Measurements from ENCODE around the gene TSPAN16. TPM values are rescaled to one million over a fixed set of nuclear protein-coding genes. Genes with fewer than 3 reads are reported as not detected.

The TSPAN16 gene, protein sequence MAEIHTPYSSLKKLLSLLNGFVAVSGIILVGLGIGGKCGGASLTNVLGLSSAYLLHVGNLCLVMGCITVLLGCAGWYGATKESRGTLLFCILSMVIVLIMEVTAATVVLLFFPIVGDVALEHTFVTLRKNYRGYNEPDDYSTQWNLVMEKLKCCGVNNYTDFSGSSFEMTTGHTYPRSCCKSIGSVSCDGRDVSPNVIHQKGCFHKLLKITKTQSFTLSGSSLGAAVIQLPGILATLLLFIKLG
- not detected in 2 replicates for total RNA-seq

DNA sequence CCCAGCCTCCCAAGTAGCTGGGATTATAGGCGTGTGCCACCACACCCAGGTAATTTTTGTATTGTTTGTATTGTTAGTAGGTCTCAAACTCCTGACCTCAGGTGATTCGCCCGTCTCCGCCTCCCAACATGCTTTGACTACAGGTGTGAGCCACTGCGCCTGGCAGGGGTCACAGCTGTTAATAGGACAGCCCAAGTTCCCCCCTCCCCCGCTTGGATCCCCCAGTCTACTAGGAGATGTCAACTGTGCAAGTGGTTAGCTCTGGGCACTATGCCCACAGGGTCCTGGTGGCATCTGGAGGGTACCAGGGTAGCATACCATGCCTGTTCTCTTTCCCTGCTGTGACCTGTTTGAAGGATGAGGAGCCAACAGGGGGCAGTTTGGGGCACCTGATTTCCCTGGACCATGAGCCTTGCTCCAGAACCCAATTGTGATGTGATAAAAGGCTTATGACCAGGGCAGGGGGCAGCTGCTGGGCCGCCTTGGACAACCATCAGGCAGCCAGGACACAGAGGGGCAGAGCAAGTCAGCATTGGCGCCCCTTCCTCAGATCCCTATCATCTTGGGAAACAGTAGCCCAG, at the start of gene TSPAN16:
TSS of gene TSPAN16 (plus strand) at position 496 of the 581 bp plus-strand sequence. CDS start 138 bp downstream, outside the sequence.

DNA sequence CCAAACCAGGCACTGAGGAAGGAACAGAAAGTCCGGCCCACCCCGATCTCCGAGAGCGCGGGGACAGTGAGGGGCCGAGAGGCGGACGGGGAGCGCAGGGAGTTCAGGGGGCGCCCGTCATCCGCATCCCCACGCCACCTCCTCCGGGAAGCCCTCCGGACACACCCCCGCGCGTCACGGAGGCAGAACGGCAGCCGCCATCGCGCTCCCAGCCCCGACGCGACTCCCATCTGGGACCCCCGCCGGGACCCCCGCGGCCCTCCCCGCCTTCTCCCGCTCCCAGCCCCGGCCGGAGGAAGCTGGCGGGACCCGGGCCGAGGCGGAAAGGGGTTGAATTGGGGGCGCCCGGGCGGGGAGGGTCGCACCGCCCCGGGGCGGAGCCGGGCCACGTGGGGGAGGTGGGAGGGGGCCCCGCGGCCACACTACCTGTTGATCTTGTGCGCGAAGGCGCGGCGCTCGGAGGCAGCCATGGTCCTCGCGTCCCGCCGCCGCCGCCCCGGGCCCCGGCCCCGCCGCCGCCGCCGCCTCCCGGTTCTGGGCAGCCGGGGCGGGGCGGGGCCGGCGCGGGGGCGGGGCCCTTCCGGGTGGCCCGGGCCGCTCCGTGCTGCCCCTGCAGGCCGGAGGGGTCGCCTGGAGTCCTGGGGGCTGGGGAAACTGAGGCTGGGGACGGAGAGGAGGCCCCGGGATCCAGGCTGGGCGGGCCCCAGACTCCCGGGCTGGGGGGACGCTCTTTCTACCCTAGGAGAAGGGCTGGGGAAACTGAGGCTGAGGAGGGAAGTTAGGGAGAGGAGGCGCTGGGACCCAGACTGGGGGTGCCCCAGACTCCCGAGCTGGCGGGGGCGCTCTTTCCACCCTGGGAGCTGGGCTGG, 33.8 kb upstream of the TSPAN16 start, which contains the start of gene DOCK6:
TSS of gene DOCK6 (minus strand) at position 554 of the 869 bp plus-strand sequence. CDS start at position 470, 84 bp downstream.

DNA sequence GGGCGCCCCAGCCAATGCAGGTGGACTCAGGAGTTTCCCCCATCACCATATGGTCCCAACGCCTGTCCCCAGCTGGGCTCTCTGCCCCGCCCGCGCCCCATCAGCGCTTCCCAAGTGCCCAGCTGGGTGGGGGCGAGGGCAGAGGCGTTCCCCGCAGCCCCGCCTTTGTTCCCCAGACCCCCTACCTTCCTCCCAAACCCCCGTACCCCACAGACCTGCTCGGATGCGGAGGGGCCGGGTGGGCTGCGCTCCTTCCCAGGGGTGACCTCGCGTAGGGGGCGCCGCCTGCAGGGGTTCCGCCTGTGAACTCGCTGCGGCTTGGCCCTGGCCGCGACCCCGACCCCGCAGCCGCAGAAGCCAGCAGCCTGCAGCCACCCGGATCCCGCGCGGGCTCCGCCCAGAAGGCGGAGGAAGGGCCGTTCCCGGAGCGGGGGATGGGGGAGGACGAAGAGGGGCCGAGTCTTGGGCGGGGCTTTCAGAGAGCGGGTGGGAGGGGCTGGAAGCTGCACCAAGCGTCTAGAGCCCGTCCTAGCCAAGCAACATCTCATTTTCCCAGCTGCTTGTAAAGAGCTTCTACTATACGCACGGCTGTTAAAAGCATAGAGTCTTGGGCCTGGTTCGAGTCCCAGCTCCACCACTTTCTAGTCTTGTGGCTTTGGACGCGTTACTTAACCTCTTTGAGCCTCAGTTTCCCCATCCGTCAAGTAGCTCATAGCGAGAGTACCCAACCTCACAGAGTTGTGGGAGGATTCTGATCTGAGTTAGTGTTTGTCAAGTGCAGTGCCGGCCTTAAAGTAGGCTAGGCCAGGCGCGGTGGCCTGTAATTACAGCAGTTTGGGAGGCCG, 43.5 kb downstream of the TSPAN16 start, which contains the start of gene RAB3D:
TSS of gene RAB3D (minus strand) at position 404 of the 845 bp plus-strand sequence. CDS start 2,258 bp downstream, outside the sequence.

DNA sequence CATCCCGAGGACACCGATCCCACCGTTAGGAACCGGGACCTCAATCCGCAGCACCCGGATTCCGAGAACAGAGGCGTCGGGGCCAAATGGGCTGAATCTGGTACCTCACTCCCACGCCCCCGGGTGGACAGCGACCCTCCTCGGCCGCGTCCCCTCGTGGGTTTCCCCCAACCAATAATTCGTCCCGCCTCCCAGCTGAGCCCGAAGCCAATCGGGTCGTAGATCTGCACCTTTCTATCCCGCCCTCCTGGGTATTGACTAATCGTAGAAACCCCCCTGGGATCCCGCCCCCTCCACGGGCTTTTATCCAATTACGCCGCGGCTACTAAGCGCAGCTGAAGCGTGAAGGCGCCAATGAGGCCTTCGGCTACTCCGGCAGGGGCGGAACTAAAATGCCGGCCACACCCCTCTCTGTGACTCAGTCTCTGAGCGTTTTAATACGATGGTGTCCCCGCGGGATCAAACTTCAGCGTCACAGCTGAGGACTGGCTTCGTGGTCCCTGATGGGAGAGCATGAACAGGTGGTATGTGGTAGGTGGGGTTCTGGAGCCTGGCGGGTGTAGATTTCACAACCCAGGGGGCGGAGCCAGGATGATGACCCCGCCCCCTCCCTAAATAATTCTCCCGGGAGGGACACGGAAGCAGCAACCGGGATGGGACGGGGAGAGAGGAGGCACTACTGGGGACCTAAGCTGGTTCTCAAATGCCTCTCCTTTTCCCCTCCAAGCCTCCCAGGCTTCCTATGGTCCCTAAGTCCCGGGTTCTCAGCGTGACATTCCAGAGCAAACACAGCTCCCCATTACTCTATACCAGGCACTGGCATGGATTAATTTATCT, 50.4 kb downstream of the TSPAN16 start, which contains the start of the genes CCDC159 and TMEM205:
TSS of gene CCDC159 (plus strand) at position 416 of the 837 bp plus-strand sequence. CDS start at position 504, 88 bp downstream.
TSS of gene TMEM205 (minus strand) at position 165 of the 837 bp plus-strand sequence. CDS start 649 bp downstream, outside the sequence.

DNA sequence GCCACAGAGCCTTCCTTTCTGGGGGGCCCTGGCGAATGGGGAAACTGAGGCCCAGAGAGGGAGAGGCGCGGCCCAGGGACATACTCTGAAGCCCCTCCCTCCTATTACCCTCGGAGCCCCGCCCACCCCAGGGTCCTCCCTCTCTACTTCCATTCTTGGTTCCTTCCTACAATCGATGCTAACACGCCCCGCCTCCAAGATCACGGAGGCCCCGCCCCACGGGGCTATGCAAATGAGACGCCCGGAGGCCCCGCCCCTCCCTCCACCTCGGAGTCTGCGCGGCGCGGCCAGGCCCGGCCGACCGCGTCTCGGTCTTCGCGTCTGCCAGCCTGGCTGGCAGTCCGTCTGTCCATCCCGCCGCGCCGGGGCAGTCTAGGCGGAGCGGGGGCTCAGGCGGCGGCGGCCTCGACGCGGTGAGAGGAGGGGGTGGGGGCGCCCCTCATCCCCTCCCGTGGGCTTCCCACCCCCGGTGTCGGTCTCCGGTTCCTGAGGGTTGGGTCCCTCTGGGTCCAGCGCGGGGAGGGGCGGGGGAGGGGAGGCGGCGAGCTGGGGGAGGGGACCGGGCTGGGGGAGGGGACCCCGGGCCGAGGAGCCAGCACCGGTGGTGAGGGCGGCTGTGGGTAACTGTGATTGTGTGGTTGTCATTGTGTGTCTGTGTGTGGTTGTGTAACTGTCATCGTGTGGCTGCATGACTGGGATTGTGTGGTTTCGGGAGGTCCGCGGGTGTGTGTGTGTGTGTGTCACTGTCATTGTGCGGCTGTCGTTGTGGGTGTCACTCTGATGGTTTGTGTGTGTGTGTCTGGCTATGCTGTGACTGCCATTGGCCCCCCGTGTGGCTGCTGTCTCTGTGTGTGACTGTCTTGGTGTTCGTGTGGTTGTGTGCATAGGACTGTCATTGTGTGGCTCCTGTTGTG, 59.5 kb downstream of the TSPAN16 start, which contains the start of gene PLPPR2:
TSS of gene PLPPR2 (plus strand) at position 273 of the 914 bp plus-strand sequence. CDS start 2,242 bp downstream, outside the sequence.

Other genes with a start within 250 kb of the TSPAN16 start
- gene LDLR, start 206.7 kb upstream of the TSPAN16 start, total RNA-seq, result 66.7 and 263 TPM in 2 replicates
- gene SPC24, start 140.4 kb upstream of the TSPAN16 start, total RNA-seq, result 8.2 and 31.9 TPM in 2 replicates
- 173 and 210 TPM in 2 replicates for gene KANK2, start 98.6 kb upstream of the TSPAN16 start, total RNA-seq
- 0.33 TPM in 1 of 2 replicates, not detected in the other for gene ANGPTL8, start 56.5 kb upstream of the TSPAN16 start, total RNA-seq
- gene DOCK6, start 33.6 kb upstream of the TSPAN16 start, total RNA-seq, result 29.5 and 34.2 TPM in 2 replicates
- gene RAB3D, start 43.5 kb downstream of the TSPAN16 start, total RNA-seq, result 29.8 and 39.9 TPM in 2 replicates
- 82.8 and 118 TPM in 2 replicates for gene TMEM205, start 50.1 kb downstream of the TSPAN16 start, total RNA-seq
- gene CCDC159, start 50.4 kb downstream of the TSPAN16 start, total RNA-seq, result 14.9 and 15.3 TPM in 2 replicates
- gene PLPPR2, start 59.3 kb downstream of the TSPAN16 start, total RNA-seq, result 14.1 and 15.9 TPM in 2 replicates
- gene SWSAP1, start 78.5 kb downstream of the TSPAN16 start, total RNA-seq, result 1.8 and 2.7 TPM in 2 replicates
- gene EPOR, start 88.2 kb downstream of the TSPAN16 start, total RNA-seq, result 1.6 and 2.4 TPM in 2 replicates
- gene RGL3, start 123.2 kb downstream of the TSPAN16 start, total RNA-seq, result 2.4 TPM in 1 of 2 replicates, not detected in the other
- under 0.01 TPM in 1 of 2 replicates, not detected in the other for gene ODAD3, start 139.0 kb downstream of the TSPAN16 start, total RNA-seq
- gene PRKCSH, start 139.5 kb downstream of the TSPAN16 start, total RNA-seq, result 124 and 132 TPM in 2 replicates
- not detected in 2 replicates for gene ELAVL3, start 184.9 kb downstream of the TSPAN16 start, total RNA-seq
- 6.7 and 8.0 TPM in 2 replicates for gene ZNF653, start 209.7 kb downstream of the TSPAN16 start, total RNA-seq
- 52.6 and 78.1 TPM in 2 replicates for gene ECSIT, start 233.0 kb downstream of the TSPAN16 start, total RNA-seq
- 4.7 and 10.7 TPM in 2 replicates for gene CNN1, start 242.7 kb downstream of the TSPAN16 start, total RNA-seq

Measured in placental epithelial cell (primary cell).